Fibroblast of mammary gland (primary cell): ENCODE measurements around the gene DPPA4.

ENCODE experiments used
- DNase-seq: peaks from one replicate; pipeline ENCODE4 v3.0.0-alpha.2; 2010; ENCODE audit warnings: low read depth
- H3K4me3 ChIP-seq: 2 replicates; pipeline ENCODE4 v1.5.1; 2011; ENCODE audit warnings: low read depth, mild to moderate bottlenecking, low read length, moderate library complexity; ENCODE audit not compliant: control insufficient read depth
- CTCF ChIP-seq: conservative IDR thresholded peaks from 2 replicates; pipeline ENCODE4 v1.5.1; 2011; ENCODE audit warnings: low read depth, low read length, inconsistent platforms; ENCODE audit not compliant: control insufficient read depth, insufficient read depth

The DPPA4 gene

GRCh38 chr3:109339197-109339596 is 1.9 kb upstream of the DPPA4 start:
- H3K4me3 ChIP-seq = no peak overlapping the region
- no peak for DNase-seq
- TF ChIP-seq CTCF = no peak

DNA sequence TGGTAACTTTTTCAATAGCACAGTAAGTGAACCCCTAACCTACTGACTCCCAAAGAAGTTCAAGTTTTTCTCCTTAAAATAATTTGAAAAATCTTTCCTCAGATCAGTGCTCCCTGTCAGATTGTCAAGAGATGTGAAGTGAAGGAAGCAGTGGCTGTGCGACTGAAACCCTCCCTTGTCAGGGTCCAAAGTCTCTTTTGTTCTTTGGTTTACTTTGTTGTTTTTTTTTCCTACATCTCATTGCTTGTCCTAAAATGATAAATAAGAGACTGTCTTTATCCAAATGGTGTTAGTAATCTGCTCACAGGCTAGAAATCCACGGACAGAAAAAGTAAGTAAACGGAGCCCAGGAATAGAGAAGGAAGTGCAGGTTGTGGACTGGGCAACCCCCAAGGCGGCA is 976 bp upstream of the DPPA4 start:
- DNase-seq = no peak
- no peak overlapping the region for H3K4me3 ChIP-seq
- no peak for TF ChIP-seq CTCF

GRCh38 chr3:109336291-109336861 is 970 bp downstream of the DPPA4 start:
- no peak for TF ChIP-seq CTCF
- DNase-seq = peak; percentile 15
- H3K4me3 ChIP-seq = peak overlapping the region; percentile 15

DNA sequence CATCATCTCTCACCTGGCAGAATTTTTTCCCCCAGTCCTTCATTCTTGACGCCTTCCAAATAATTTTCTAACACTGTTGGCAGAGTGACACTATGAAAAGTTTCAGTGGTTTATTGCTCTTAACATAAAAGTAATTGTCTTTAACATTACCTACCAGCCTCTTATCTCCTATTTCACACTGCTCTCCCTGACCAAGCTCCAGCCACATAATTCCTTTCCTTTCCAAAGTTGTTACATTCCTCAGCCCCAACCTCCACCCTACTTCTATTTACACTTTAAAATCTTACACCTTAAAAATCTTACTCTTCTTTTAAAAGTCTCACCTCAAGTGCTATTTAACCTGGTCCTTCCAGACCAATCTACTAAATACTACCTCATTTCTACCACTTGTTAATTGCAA is 2.8 kb downstream of the DPPA4 start:
- no peak for TF ChIP-seq CTCF
- H3K4me3 ChIP-seq = no peak overlapping the region
- DNase-seq = no peak

GRCh38 chr3:109331692-109332091 is 5.7 kb downstream of the DPPA4 start:
- DNase-seq = no peak
- no peak overlapping the region for H3K4me3 ChIP-seq
- no peak for TF ChIP-seq CTCF

- H3K4me3 ChIP-seq = no peak overlapping the region
- DNase-seq = no peak
- TF ChIP-seq CTCF = no peak
Observed at GRCh38 chr3:109330405-109330804, 6.9 kb downstream of the DPPA4 start.

- no peak for TF ChIP-seq CTCF
- DNase-seq = no peak
- no peak overlapping the region for H3K4me3 ChIP-seq
Observed at GRCh38 chr3:109328202-109328601, 9.1 kb downstream of the DPPA4 start.
